Heart left ventricle (tissue), 16 donors: ENCODE results near the gene ANXA8. TPM values are rescaled to one million over a fixed set of nuclear protein-coding genes. Genes with fewer than 3 reads are reported as not detected.

Experiments used
- ATAC-seq, 4 donors: fragments of 200-7000 bp; cut with Tn5 transposase; one replicate each; pipeline ENCODE4 v1.9.1; 2020 to 2022; ENCODE audit warnings: moderate library complexity in 4 of 4, mild to moderate bottlenecking in 3 of 4, moderate number of reproducible peaks in 1 of 4
- DNase-seq, 5 donors: peaks; one replicate each; pipeline ENCODE4 v3.0.0-alpha.2; 2020
- H3K27ac ChIP-seq, 12 donors: fragments of 200-600 bp; sonication (generic) in 4 of 12; one replicate each; pipeline versions ENCODE4 v1.5.0 to v1.8.0; 2016 to 2022; ENCODE audit warnings: mild to moderate bottlenecking in 2 of 12
- H3K27me3 ChIP-seq, 9 donors: fragments of 200-600 bp; sonication (generic) in 2 of 9; one replicate each; pipeline versions ENCODE4 v1.5.1 to v1.8.0; 2016 to 2022; ENCODE audit warnings: mild to moderate bottlenecking in 3 of 9
- H3K36me3 ChIP-seq, 9 donors: fragments of 200-600 bp; sonication (generic) in 2 of 9; one replicate each; pipeline versions ENCODE4 v1.5.0 to v1.8.0; 2018 to 2022; ENCODE audit warnings: mild to moderate bottlenecking in 2 of 9
- H3K4me1 ChIP-seq, 12 donors: fragments of 200-600 bp; sonication (generic) in 4 of 12; one replicate each; pipeline versions ENCODE4 v1.5.0 to v1.8.0; 2016 to 2022; ENCODE audit warnings: mild to moderate bottlenecking in 3 of 12
- H3K4me3 ChIP-seq, 12 donors: fragments of 200-600 bp; sonication (generic) in 4 of 12; one replicate each; pipeline versions ENCODE4 v1.5.0 to v1.8.0; 2017 to 2022; ENCODE audit warnings: mild to moderate bottlenecking in 9 of 12, moderate library complexity in 4 of 12
- H3K9me3 ChIP-seq, 12 donors: fragments of 200-600 bp; sonication (generic) in 4 of 12; one replicate each; pipeline versions ENCODE4 v1.5.0 to v1.8.0; 2016 to 2022; ENCODE audit warnings: mild to moderate bottlenecking in 1 of 12
- CTCF ChIP-seq, 12 donors: fragments of 200-600 bp; sonication (generic) in 4 of 12; IDR thresholded peaks; one replicate each; pipeline versions ENCODE4 v1.5.0 to v1.8.0; 2018 to 2022; ENCODE audit warnings: antibody characterized with exemption in 12 of 12, mild to moderate bottlenecking in 5 of 12
- POLR2A ChIP-seq, 2 donors: fragments of 450-650 bp; IDR thresholded peaks; one replicate each; pipeline ENCODE4 v1.6.1; 2017; ENCODE audit warnings: antibody characterized with exemption in 2 of 2, mild to moderate bottlenecking in 2 of 2, moderate library complexity in 2 of 2
- WGBS, 4 donors: extraction: QIAGEN DNeasy Blood & Tissue Kit in 2 of 4; methylation state at CpG; one replicate each; pipeline versions ENCODE4 v1.1.5 to v1.1.7; 2013 to 2018; 5-methylcytosine and 5-hydroxymethylcytosine counted together
- intact Hi-C, 10 donors: fragments of 100-400 bp; cut with DNase I; formaldehyde crosslinking; loops; one replicate each; pipeline versions ENCODE4 v1.11.1 to v1.14.2; 2022
- polyA plus RNA-seq, 2 donors: library from polyadenylated mRNA; stranded (reverse); fragments of 200-250 nt; gene quantifications; one replicate each; pipeline ENCODE4 v1.2.3, GENCODE V29; 2013
- total RNA-seq, 9 donors: library from RNA; depleted of rRNA in 2 of 9; stranded (reverse); fragments of >200 nt in 2 of 9; fragmentation: NEBNext Ultra II Directional in 3 of 9; extraction: Animal tissue kit (Norgen Biotek cat#: 25700) in 3 of 9; gene quantifications; one replicate each; pipeline versions ENCODE4 v1.1.0 to v1.2.4, GENCODE V29; 2016 to 2023
- donor health status: ischemic (EF 13 %, LVEDD 7.1; RV severe dilation, severe dysfunction).
- donor health status: healthy with polysubstance abuse.
- donor health status: DM: no; HTN: yes; CAD: no.
- donor health status: DM: no; HTN: no; CAD: no.
- donor health status: ischemic (EF 25% LVEDD 6.9; RV normal size, moderate dysfunction).
- donor health status: ischemic (EF 25% LVEDD 5.7; RV mildly dilated, moderate dysfunction).
- donor health status: healthy.
- donor health status: DM: yes; HTN: yes; CAD: no.
- donor health status: ischemic (EF 35%, LVEDD 5.7; RV mildly dilated, moderate dysfunction).
- donor health status: nonischemic (EF 11% LVEDD 7.7; RV severe dilation, severe dysfunction).
- donor health status: DM: yes; HTN: yes; CAD: no.
- donor health status: PGD.
- donor health status: ischemic (EF 29% LVEDD 5.4; RV normal size, mild dysfunction).
- donor health status: nonischemic (EF 23%, LVEDD 6.1; RV moderate dilation, normal function).

Gene ANXA8
- total and polyA plus RNA-seq, 11 donors = 0.15 to 52.4 (median 0.31) TPM; not detected in 6

- TF ChIP-seq POLR2A (IDR thresholded peaks at IDR 0.05) = no peak
- Histone ChIP-seq H3K4me1 (no peaks in the 10 kb centered on the region), H3K36me3 (no peaks in the 10 kb centered on the region), H3K27ac (no peak overlapping the region), H3K27me3 (peaks cover 0 to 17% (median 0%) of the 10 kb centered on the region in 9 donors), H3K9me3 (peaks cover 0 to 24% (median 18%) of the 10 kb centered on the region in 12 donors), H3K4me3 (no peak overlapping the region)
- no peak for ATAC-seq
- intact Hi-C loops = no loop called here
- no peak for DNase-seq
- 66 to 86% (median 77%) methylated on average over 1 of the region's 1 CpG for WGBS, 4 donors
These were observed 38.2 kb downstream of the ANXA8 start for GRCh38 chr10:47445720-47446119.

DNA sequence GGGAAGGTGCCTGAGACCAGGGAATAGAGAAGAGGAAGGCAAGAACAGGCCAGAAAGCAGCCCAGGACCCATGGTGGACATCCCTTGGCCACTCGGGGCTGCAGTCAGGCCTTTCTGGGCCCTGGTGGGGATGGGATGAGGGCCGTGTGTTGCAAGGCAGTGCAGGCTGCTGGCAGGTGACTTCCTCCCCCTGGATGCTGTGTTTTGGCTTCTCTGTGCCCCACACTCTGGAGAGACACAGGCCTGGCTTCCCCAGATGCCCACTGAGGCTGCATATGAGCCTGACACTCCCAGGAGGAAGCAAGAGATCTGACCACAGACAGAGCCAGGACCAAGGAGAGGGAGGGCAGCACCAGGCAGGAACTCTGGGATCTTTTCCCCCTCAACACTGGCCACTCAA is 39.9 kb downstream of the ANXA8 start:
- intact Hi-C loops = no loop called here
- Histone ChIP-seq H3K27me3 (peaks cover 0 to 17% (median 0%) of the 10 kb centered on the region in 9 donors), H3K27ac (no peak overlapping the region), H3K4me3 (no peak overlapping the region), H3K36me3 (no peaks in the 10 kb centered on the region), H3K9me3 (peaks cover 0 to 24% (median 18%) of the 10 kb centered on the region in 12 donors), H3K4me1 (no peaks in the 10 kb centered on the region)
- no peak for TF ChIP-seq POLR2A (IDR thresholded peaks at IDR 0.05)
- DNase-seq (peak in 1 of 5 donors; percentile 23), ATAC-seq (no peak)
- 67 to 81% (median 71%) methylated on average over 1 to 2 of the region's 2 CpGs for WGBS, 4 donors

DNA sequence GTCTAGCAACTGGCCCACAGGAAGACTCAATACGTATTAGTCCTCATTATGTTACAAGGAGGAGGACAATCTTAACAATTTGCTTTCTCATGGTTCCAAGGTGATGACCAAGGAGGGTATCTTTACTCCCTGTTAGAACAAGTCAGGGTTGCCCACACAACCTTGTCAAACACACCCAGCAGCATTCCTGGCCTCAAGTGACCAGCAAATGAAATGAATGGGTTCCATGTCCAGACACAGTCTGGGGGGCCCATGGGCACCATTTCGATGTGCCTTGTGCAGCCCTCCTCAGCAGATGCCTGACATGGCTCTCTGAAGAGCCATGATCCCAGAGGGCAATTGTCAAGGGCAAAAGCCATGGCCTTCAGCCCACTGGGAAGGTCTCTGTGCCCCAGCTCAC is 40.8 kb downstream of the ANXA8 start:
- H3K27me3 ChIP-seq = peaks cover 0 to 17% (median 0%) of the 10 kb centered on the region in 9 donors
- intact Hi-C loops = no loop called here
- ATAC-seq (no peak), DNase-seq (no peak)
- H3K4me3 ChIP-seq = no peak overlapping the region
- TF ChIP-seq CTCF (IDR thresholded peaks at IDR 0.05) = no peak
- TF ChIP-seq POLR2A (IDR thresholded peaks at IDR 0.05) = no peak
- H3K9me3 ChIP-seq = peaks cover 0 to 29% (median 18%) of the 10 kb centered on the region in 12 donors
- no peak overlapping the region for H3K27ac ChIP-seq
- WGBS, 4 donors = 81 to 91% (median 85%) methylated on average over 2 of the region's 2 CpGs
- H3K36me3 ChIP-seq = no peaks in the 10 kb centered on the region
- no peaks in the 10 kb centered on the region for H3K4me1 ChIP-seq

DNA sequence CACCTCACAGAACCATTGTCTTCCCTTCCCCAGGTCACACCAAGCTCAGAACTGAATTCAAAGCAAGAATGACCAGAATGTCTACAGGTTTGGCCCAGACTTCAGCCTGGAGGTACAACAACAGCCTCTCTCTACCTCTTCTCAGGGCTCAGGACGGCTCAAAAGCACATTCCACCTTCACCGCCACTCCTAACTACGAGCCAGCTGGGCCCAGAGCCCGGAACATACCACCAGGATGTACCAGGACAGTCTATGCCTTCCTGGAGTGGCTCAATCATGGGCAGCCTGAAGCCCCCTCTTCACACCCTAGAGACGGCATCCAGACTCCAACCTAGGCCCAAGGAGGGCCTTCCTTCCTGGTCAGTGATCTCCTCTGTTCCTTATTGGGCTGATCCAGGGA is 41.6 kb downstream of the ANXA8 start:
- DNase-seq = no peak
- 74 to 83% (median 77%) methylated on average over 4 to 5 of the region's 5 CpGs for WGBS, 4 donors
- Histone ChIP-seq H3K27ac (no peak overlapping the region), H3K4me1 (no peaks in the 10 kb centered on the region), H3K9me3 (peaks cover 0 to 29% (median 18%) of the 10 kb centered on the region in 12 donors), H3K27me3 (peaks cover 0 to 17% (median 0%) of the 10 kb centered on the region in 9 donors), H3K36me3 (no peaks in the 10 kb centered on the region), H3K4me3 (no peak overlapping the region)
- ATAC-seq = no peak
- TF ChIP-seq CTCF (IDR thresholded peaks at IDR 0.05) (no peak), POLR2A (IDR thresholded peaks at IDR 0.05) (no peak)
- intact Hi-C loops = no loop called here

DNA sequence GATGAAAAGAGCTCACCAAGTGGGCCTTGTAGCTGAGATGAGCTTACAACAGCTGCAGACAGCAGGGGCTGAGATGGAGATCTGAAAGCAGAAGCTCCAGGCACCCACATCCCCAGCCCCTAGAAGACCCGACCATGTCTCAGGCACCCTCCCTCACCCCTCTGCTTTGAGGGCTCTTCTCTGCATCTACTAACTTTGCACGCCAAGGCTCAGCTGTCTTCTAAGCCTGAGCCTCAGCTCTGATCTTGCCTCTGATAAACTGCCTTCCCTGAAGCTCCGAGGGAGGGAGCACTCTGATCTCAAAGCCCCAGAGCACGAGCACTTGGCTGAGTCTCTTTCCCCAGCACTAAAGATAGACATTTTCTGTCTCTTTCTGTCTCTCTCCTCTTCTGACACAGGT is 42.0 kb downstream of the ANXA8 start:
- Histone ChIP-seq H3K36me3 (no peaks in the 10 kb centered on the region), H3K4me3 (no peak overlapping the region), H3K27ac (no peak overlapping the region), H3K4me1 (no peaks in the 10 kb centered on the region), H3K27me3 (peaks cover 0 to 17% (median 0%) of the 10 kb centered on the region in 9 donors), H3K9me3 (peaks cover 0 to 29% (median 18%) of the 10 kb centered on the region in 12 donors)
- DNase-seq (no peak), ATAC-seq (no peak)
- intact Hi-C loops = no loop called here
- no peak for TF ChIP-seq CTCF (IDR thresholded peaks at IDR 0.05)
- TF ChIP-seq POLR2A (IDR thresholded peaks at IDR 0.05) = no peak
- WGBS, 4 donors = 67 to 76% (median 73%) methylated on average over 4 of the region's 4 CpGs
